ENCODE measurements around the gene LRRC27.

DNA sequence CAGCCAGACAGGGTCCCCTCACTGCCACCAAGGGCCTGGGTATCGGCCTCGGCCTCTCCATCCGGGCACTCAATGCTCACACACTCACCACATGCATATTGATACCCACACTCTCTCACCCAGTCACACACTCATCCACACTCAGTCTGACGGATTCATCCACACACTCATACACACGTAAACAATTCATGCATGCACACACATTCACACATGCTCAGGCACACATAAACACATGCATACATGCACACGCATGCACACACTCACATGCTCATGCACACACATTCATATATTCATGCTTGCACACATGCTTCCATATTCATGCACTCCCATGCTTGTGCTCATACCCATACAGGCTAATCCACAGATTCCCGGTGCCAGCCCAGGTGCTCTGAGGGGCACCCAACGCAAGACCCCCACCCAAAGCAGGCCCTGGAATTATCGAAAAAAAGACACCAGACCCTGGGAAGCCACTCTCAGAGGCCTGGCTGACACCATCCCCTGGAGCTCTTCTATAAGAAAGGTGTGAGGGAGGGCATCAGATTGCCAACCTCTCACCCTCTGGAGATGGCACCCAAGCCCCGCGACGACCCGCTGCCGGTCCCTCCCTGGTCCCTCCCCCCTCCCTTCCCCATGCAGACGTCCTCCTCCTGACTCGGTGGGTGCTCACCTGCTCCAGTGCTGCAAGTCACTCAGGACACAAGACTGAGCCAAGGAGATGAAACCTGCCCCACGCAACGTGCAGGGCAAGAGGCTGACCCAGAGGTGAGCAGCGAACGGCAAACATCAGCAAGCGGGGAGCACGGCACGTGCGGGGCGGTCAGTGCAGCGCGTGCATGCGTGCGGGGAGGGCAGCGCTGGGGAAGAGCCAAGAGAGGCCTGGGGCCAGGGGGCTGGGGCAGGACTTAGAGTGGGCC, 39.4 kb upstream of the LRRC27 start:
- TF ChIP-seq, protein P1, sequence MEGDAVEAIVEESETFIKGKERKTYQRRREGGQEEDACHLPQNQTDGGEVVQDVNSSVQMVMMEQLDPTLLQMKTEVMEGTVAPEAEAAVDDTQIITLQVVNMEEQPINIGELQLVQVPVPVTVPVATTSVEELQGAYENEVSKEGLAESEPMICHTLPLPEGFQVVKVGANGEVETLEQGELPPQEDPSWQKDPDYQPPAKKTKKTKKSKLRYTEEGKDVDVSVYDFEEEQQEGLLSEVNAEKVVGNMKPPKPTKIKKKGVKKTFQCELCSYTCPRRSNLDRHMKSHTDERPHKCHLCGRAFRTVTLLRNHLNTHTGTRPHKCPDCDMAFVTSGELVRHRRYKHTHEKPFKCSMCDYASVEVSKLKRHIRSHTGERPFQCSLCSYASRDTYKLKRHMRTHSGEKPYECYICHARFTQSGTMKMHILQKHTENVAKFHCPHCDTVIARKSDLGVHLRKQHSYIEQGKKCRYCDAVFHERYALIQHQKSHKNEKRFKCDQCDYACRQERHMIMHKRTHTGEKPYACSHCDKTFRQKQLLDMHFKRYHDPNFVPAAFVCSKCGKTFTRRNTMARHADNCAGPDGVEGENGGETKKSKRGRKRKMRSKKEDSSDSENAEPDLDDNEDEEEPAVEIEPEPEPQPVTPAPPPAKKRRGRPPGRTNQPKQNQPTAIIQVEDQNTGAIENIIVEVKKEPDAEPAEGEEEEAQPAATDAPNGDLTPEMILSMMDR (IDR thresholded peaks at IDR 0.05): no peak
- TF ChIP-seq POLR2AphosphoS5 (IDR thresholded peaks at IDR 0.05): no peak
- TF ChIP-seq POLR2A (IDR thresholded peaks at IDR 0.05): no peak
- TF ChIP-seq EP300 (IDR thresholded peaks at IDR 0.05): no peak
